Measurements from ENCODE around the gene DNASE1L3.

Gene DNASE1L3

DNA sequence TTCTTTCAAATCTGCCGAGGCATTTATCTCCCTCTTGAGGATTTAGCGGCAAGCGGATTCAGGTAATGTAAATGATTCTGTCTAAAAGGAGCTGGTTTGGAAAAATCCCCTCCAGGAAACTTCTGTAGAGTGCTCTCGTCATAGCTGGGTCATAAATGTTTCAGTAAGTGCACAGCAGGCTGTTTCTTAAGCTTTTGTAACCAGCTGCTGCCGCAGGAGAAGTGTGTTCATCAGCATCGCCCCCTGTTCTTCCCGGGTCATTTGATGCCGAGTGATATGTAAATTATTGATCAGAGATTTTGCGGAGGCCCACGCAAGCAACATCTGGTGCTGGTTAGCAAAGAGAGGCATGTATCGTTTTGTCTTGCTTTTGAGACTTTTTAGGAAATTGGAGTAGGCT is 53.1 kb downstream of the DNASE1L3 start:
- no peak for DNase-seq (ENCODE audit: low spot score)

DNA sequence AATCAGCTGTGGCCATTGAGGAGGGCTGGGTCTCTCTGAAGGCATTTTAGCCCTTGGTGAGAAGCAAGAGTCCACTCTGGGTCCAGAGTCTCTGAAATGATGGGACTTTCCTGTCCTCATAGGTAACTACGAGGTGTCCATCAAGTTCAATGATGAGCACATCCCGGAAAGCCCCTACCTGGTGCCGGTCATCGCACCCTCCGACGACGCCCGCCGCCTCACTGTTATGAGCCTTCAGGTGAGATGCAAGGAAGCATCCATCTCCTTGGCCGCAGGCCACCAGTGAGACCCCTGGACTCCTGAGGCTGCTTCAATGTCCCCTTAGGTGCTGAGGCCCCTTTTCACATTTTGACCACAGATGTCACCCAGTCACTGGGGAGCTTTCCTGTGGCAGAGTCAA is 54.9 kb downstream of the DNASE1L3 start:
- DNase-seq (ENCODE audit: low spot score), result no peak

DNA sequence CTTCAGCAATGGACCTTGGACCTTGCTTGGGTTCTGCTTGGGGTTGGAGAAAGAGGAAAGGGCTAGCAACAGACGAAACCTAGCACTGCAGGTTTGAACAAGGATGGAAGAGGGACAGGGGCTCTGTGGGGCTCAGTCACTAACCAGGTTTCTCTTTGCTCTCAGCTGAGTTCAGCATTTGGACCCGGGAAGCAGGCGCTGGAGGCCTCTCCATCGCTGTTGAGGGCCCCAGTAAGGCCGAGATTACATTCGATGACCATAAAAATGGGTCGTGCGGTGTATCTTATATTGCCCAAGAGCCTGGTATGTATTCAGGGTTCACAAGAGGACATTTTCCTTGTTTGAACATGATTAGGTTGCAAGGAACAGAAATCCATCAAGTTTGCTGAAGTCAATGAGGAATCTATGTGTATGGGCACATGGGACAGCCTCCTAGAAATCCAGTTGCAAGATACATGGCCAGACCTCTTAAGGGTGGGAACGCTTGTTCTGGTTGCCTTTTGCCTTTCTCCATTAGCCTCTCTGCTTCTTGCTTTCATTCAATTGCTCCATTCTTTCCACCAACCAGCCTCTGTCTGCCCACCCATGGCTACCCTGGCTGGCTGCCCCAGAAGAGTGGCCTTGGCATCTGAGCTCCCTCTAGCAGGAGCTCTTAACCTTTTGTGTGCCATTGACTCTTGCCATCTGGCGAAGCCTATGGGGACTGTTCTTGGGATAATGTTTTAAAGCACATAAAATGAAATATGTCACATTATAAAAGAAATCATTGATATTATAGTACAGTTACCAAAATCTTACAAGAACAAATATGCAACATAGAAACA is 55.9 kb downstream of the DNASE1L3 start:
- no peak for DNase-seq (ENCODE audit: low spot score)

DNA sequence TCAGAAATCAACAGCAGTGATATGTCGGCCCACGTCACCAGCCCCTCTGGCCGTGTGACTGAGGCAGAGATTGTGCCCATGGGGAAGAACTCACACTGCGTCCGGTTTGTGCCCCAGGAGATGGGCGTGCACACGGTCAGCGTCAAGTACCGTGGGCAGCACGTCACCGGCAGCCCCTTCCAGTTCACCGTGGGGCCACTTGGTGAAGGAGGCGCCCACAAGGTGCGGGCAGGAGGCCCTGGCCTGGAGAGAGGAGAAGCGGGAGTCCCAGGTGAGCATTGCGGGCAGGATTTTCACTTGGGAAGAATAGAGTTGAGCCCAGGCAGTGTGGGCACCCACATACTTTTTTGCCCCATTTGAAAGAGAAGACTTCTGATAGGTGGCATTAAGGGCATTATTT is 57.4 kb downstream of the DNASE1L3 start:
- no peak for DNase-seq (ENCODE audit: low spot score)

DNA sequence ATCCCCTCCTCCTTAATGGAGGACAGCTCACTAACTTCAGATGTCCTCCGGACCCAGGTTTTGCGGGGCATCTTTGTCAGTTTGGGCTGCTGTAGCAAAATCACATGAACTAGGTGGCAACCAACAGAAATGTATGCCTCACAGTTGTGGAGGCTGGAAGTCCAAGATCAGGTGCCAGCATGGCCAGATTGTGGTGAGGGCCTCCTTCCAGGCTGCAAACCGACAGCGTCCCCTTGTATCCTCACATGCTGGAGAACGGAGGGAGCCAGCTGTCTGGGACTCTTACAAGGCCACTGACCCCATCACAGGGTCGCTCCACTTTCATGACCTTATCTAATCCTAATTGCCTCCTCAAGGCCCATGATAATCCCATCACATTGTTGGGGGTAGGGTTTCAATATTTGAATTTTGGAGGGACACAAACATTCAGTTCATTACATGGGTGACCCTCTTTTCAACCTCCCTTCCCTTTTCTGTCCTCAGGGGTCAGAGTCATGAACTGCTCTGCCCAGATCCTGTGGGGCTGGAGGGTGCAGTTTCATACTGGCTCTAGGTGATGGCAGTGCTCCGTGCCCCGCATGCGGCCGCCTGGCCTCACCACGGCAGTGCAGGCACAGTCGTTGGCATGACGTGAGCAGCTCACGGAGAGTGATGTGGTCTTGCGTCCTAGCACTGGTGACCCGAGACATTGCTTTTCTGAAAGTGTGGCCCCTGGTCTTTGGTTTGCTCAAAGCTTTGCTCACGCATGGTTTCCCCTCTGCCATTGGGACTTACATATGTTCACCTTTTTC is 58.4 kb downstream of the DNASE1L3 start:
- no peak for DNase-seq (ENCODE audit: low spot score)

DNA sequence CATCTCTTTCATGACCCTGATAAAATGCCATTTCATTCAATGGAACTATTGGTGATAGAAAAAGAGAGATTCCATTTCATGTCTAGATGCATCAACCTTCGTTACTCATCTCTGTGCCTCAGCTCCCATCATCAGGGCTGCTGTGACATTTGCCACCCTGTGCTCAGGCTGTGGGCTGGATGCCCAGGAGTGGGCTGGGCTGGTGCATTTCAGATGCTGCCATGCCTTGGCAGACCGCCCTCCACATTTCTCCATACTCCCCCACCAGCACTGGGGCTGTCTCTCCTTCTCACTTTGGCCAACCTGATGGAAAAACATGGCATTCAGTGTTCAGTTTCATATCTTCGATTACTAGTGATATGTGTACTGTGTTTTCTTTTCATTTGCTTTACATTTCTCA is 59.1 kb downstream of the DNASE1L3 start:
- no peak for DNase-seq (ENCODE audit: low spot score)

DNA sequence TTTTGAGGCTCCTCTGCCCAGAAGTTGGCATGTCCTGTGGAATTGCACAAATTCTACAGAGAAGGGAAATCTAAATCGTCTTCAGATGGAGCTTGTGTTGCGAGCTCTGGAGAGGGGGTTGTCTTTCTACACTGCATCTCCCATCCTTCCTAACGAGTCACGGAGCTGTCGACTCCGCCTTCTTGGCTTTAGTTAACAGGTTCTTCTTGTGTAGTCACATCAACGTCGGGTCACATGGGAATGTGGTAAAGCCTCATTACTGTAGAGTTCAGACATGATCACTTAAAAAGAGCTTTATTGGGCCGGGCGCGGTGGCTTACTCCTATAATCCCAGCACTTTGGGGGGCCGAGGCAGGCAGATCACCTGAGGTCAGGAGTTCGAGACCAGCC is 60.0 kb downstream of the DNASE1L3 start:
- DNase-seq (ENCODE audit: low spot score), result no peak

DNA sequence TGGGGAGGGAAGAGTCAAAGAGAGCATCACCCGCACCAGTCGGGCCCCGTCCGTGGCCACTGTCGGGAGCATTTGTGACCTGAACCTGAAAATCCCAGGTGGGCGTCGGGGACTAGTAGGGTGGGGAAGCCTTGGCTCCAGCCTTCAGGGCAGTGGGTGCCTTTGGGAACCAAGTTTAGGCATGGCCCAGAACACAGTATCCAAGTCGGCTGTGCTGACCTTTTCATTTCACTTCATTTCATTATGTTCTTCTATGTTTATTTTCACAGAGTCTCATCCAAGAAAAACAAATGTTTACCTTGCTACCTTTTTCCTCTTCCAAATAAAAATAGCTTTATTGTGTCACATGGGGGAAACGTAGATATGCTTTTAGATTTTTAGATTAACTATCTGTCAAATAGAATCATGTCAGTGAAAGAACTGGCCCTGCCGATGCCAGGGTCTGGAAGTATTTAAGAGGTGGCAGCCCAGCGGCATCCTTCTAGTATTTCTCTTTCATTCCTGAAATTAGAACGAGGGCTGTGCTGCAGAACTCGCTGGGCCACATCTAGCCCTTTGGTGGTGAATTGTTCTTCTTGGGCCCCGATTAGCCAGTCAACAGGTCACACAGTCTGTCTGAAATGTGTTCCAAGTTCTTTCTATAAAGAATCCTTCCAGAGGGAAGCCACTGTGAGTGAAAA is 60.5 kb downstream of the DNASE1L3 start:
- DNase-seq (ENCODE audit: low spot score), result no peak

DNA sequence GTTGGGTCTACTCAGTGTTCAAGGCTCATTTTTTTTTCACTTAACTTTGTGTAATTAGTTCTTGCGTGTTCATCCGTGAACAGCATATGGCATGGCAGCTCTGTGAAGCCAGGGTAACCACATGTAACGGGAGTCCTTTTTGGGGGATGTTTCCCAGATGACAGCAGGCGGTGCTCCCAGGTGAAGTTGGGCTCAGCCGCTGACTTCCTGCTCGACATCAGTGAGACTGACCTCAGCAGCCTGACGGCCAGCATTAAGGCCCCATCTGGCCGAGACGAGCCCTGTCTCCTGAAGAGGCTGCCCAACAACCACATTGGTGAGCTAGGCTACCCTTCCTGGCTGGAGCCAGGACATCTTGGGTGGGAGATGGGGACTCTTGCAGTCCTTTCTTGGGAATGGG is 62.7 kb downstream of the DNASE1L3 start:
- DNase-seq (ENCODE audit: low spot score), result no peak

DNA sequence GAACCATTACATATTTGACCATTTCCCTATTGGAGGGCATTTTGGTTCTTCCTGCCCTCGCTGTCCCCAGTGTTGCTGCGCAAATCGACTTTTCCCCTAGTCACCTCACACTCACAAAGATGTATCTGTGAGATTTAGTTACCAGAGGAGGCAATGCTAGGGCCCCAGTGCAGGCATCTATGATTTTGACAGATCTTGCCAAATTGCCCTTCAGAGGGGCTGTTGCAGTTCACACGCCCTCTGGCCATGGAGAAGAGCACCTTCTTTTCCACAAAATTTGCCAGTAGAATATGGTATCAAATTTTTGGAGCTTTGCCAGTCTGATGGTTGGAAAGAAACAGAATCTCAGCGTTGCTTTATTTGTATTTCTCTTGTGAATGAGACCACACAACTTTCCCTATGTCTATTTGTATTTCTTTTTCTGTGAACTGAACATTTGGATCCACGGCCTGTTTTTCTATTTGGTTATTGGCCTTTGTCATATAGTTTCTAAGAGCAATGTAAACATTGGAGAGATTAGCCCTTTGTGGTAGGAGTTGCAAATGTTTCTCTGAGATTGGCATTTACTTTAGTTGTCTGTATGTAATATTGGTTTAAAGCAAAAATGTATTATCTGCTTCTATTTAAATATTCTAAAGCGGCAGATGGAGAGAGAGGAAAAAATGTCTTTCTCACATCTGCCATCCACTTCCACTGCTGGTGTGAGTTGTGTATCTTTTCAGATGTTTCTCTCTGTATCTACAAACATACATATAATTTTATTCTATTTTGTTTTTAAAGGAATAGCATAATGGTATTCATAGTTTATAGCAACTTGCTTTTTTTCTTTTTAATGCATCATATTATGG is 66.1 kb downstream of the DNASE1L3 start:
- no peak for DNase-seq (ENCODE audit: low spot score)

DNA sequence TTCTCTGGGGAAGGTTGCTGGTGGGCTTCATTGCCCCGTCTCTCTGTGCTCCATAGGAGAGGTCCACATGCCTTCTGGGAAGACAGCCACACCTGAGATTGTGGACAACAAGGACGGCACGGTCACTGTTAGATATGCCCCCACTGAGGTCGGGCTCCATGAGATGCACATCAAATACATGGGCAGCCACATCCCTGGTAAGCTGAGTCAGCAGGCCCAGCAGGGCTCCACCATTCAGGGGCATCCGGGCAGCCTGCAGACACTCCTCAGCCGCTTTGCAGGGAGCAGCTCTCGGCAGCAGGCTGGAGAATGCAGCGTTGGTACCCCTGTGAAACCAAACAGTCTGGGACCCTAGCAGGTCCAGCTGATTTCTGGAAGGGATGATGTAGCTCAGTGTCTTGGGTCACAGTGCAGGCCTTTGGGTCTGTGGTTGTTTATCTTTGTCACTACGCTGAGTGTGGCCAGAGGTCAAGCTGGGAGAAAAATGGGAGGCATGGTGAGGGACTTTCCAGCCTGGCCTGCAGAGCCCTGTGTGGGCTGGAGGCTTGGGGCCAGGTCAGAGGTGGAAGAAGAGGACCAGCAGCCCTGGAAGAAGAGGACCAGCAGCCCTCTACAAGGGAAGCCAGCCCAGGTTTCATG is 67.2 kb downstream of the DNASE1L3 start:
- no peak for DNase-seq (ENCODE audit: low spot score)
